Naive thymus-derived CD4-positive, alpha-beta T cell (primary cell): Measurements from ENCODE around the gene IPO9. TPM values are rescaled to one million over a fixed set of nuclear protein-coding genes. Genes with fewer than 3 reads are reported as not detected.
"Not testable (repeated sequence)": the region's sequence is repeated elsewhere in the genome, so short reads cannot be mapped to it uniquely, and the experiment has no call there.

ENCODE experiments used
- ATAC-seq: fragments of 150-1000 bp; cut with Tn5 transposase; 2 replicates; pipeline ENCODE4 v1.10.0; 2021; ENCODE audit warnings: mild to moderate bottlenecking, moderate library complexity
- CTCF ChIA-PET: fragments of 350-600 bp; sonication (Branson Sonifier 250); formaldehyde crosslinking; loops from one replicate; lab custom pipeline; 2021; ENCODE audit warnings: antibody characterized with exemption; lab: Charles Lee
- POLR2A ChIA-PET: fragments of 350-600 bp; sonication (Branson Sonifier 250); formaldehyde crosslinking; loops from one replicate; lab custom pipeline; 2021; ENCODE audit warnings: antibody characterized with exemption, inconsistent platforms; lab: Charles Lee
- DNase-seq, 9 donors: peaks; one replicate each; pipeline versions ENCODE4 v3.0.0 to v3.0.0-alpha.2; 2020 to 2022; ENCODE audit warnings: mixed read lengths in 1 of 9
- H3K27ac ChIP-seq: one replicate; pipeline ENCODE4 v1.7.0; 2013; ENCODE audit warnings: mild to moderate bottlenecking, low read depth, low read length, moderate library complexity
- H3K27me3 ChIP-seq, 2 donors: one replicate each; pipeline ENCODE4 v1.7.0; 2013; ENCODE audit warnings: low read length in 2 of 2, mild to moderate bottlenecking in 2 of 2, moderate library complexity in 2 of 2; ENCODE audit not compliant: control insufficient read depth in 2 of 2, insufficient read depth in 2 of 2
- H3K36me3 ChIP-seq, 3 experiments: 1 replicate in 2 of 3; 2 replicates in 1 of 3; pipeline ENCODE4 v1.7.0; 2013; ENCODE audit warnings: low read length in 3 of 3, mild to moderate bottlenecking in 3 of 3, moderate library complexity in 1 of 3; ENCODE audit not compliant: insufficient read depth in 3 of 3, control insufficient read depth in 2 of 3
- H3K4me1 ChIP-seq, 2 donors: one replicate each; pipeline ENCODE4 v1.7.0; 2013; ENCODE audit warnings: low read length in 2 of 2, mild to moderate bottlenecking in 2 of 2, moderate library complexity in 1 of 2; ENCODE audit not compliant: control insufficient read depth in 2 of 2, insufficient read depth in 2 of 2
- H3K4me3 ChIP-seq: 2 replicates; pipeline ENCODE4 v1.7.0; 2013; ENCODE audit warnings: mild to moderate bottlenecking, low read length
- H3K9me3 ChIP-seq, 3 experiments: 1 replicate in 2 of 3; 2 replicates in 1 of 3; pipeline ENCODE4 v1.7.0; 2013; ENCODE audit warnings: low read length in 3 of 3; ENCODE audit not compliant: control insufficient read depth in 2 of 3
- H3K27ac Mint-ChIP-seq, 9 donors: one replicate each; pipeline ENCODE4 v1.8.0; 2020 to 2022; ENCODE audit warnings: mixed read lengths in 9 of 9, mild to moderate bottlenecking in 8 of 9, moderate library complexity in 5 of 9, inconsistent platforms in 2 of 9
- H3K27me3 Mint-ChIP-seq, 5 donors: one replicate each; pipeline ENCODE4 v1.8.0; 2021 to 2022; ENCODE audit warnings: mixed read lengths in 5 of 5, mild to moderate bottlenecking in 1 of 5
- H3K36me3 Mint-ChIP-seq, 5 donors: one replicate each; pipeline ENCODE4 v1.8.0; 2020 to 2022; ENCODE audit warnings: mixed read lengths in 5 of 5, mild to moderate bottlenecking in 3 of 5, inconsistent platforms in 1 of 5
- H3K4me1 Mint-ChIP-seq, 7 donors: one replicate each; pipeline ENCODE4 v1.8.0; 2020 to 2022; ENCODE audit warnings: mixed read lengths in 7 of 7, mild to moderate bottlenecking in 3 of 7, inconsistent platforms in 1 of 7
- H3K4me3 Mint-ChIP-seq, 10 donors: one replicate each; pipeline ENCODE4 v1.8.0; 2020 to 2022; ENCODE audit warnings: mild to moderate bottlenecking in 10 of 10, mixed read lengths in 10 of 10, moderate library complexity in 6 of 10, inconsistent platforms in 2 of 10
- H3K9me3 Mint-ChIP-seq, 11 donors: one replicate each; pipeline ENCODE4 v1.8.0; 2020 to 2022; ENCODE audit warnings: mixed read lengths in 11 of 11, mild to moderate bottlenecking in 4 of 11, inconsistent platforms in 1 of 11, moderate library complexity in 1 of 11
- intact Hi-C, 2 donors: fragments of 100-400 bp; cut with micrococcal nuclease; formaldehyde crosslinking; loops; one replicate each; pipeline ENCODE4 v1.15.1; 2023
- polyA plus RNA-seq, 2 donors: library from polyadenylated mRNA; unstranded; fragments of 300-500 nt; fragmentation: Illumina TruSeq; gene quantifications; one replicate each; pipeline ENCODE4 v1.2.3, GENCODE V29; 2021
- total RNA-seq, 6 experiments: library from RNA in 5 of 6; stranded (reverse) in 5 of 6; gene quantifications; 1 replicate in 5 of 6; 2 replicates in 1 of 6; pipeline ENCODE4 v1.2.3 and lab custom pipeline; 2021 to 2026

IPO9 gene
- total and polyA plus RNA-seq, 7 experiments from 2014 or later, result 20.8 to 55.3 (median 29.8) TPM

GRCh38 chr1:201828217-201828819 lies 639 bp upstream of the IPO9 start:
- Histone ChIP-seq H3K9me3 (no peaks in the 10 kb centered on the region), H3K27ac (no peak overlapping the region), H3K4me1 (peaks cover 16 to 19% of the 10 kb centered on the region in 2 donors), H3K27me3 (no peaks in the 10 kb centered on the region), H3K4me3 (no peak overlapping the region), H3K36me3 (peaks cover 0 to 4% (median 0%) of the 10 kb centered on the region in 3 experiments)
- Mint-ChIP-seq H3K36me3 (peaks cover 0 to 1% (median 0%) of the 10 kb centered on the region in 5 donors), H3K4me3 (peak overlapping the region in 9 of 10 donors; percentile 54 to 100 (median 96)), H3K27me3 (no peaks in the 10 kb centered on the region), H3K4me1 (peaks cover 29 to 47% (median 40%) of the 10 kb centered on the region in 7 donors), H3K9me3 (no peaks in the 10 kb centered on the region), H3K27ac (peak overlapping the region in 5 of 9 donors; percentile 63 to 91 (median 89))
- no peak for DNase-seq
- ATAC-seq, result no peak
- ChIA-PET POLR2A (no interaction called here), CTCF (no interaction called here)
- intact Hi-C loops, result loop anchor here (2.0 to 10.0 kb wide), 5 partner anchors 154 to 674 kb away; partner anchors contain the start of genes ARL8A (in 1 of the 2), CSRP1 (in 1 of the 2), PPP1R12B (in 1 of the 2) and RNPEP (in 1 of the 2)

- no peaks in the 10 kb centered on the region for H3K9me3 Mint-ChIP-seq
- intact Hi-C loops, result no loop called here
- Histone ChIP-seq H3K9me3 (no peaks in the 10 kb centered on the region), H3K4me3 (no peak overlapping the region), H3K4me1 (peaks cover 16 to 19% of the 10 kb centered on the region in 2 donors), H3K27ac (no peak overlapping the region), H3K36me3 (peaks cover 0 to 11% (median under 1%) of the 10 kb centered on the region in 3 experiments), H3K27me3 (no peaks in the 10 kb centered on the region)
- H3K36me3 Mint-ChIP-seq, result peaks cover 3 to 11% (median 6%) of the 10 kb centered on the region in 5 donors
- ChIA-PET CTCF (interaction anchor here (0.7 to 1.0 kb wide), 2 partner anchors 9 to 355 kb away, joined by 3 read pairs; no protein-coding TSS in a partner anchor), POLR2A (interaction anchor here (0.6 kb wide), 1 partner anchor 1123 kb away, joined by 4 read pairs; no protein-coding TSS in a partner anchor)
- peak overlapping the region; percentile 90 to 100 (median 96) for H3K4me3 Mint-ChIP-seq
- H3K27ac Mint-ChIP-seq, result peak overlapping the region in 1 of 9 donors; percentile 59
- peaks cover 38 to 73% (median 57%) of the 10 kb centered on the region in 7 donors for H3K4me1 Mint-ChIP-seq
- ATAC-seq (no peak), DNase-seq (peak in 1 of 9 donors; percentile 2)
- no peaks in the 10 kb centered on the region for H3K27me3 Mint-ChIP-seq
Observed at GRCh38 chr1:201831371-201831770, 2.4 kb downstream of the IPO9 start.

GRCh38 chr1:201834621-201835020 lies 5.7 kb downstream of the IPO9 start:
- H3K27ac ChIP-seq, result no peak overlapping the region
- POLR2A ChIA-PET, result no interaction called here
- intact Hi-C loops, result no loop called here
- DNase-seq, result no peak
- Mint-ChIP-seq H3K36me3 (peaks cover 4 to 23% (median 9%) of the 10 kb centered on the region in 5 donors), H3K4me1 (peaks cover 42 to 82% (median 59%) of the 10 kb centered on the region in 7 donors), H3K27ac (no peak overlapping the region), H3K4me3 (no peak overlapping the region), H3K27me3 (no peaks in the 10 kb centered on the region), H3K9me3 (no peaks in the 10 kb centered on the region)
- CTCF ChIA-PET, result no interaction called here
- H3K36me3 ChIP-seq, result peaks cover 0 to 12% (median 6%) of the 10 kb centered on the region in 3 experiments
- ATAC-seq, result no peak
- H3K4me1 ChIP-seq, result peaks cover 14 to 15% of the 10 kb centered on the region in 2 donors
- no peaks in the 10 kb centered on the region for H3K9me3 ChIP-seq
- no peaks in the 10 kb centered on the region for H3K27me3 ChIP-seq
- no peak overlapping the region for H3K4me3 ChIP-seq

- H3K27ac Mint-ChIP-seq, result no peak overlapping the region
- H3K27me3 ChIP-seq, result no peaks in the 10 kb centered on the region
- H3K36me3 Mint-ChIP-seq, result peaks cover 4 to 31% (median 9%) of the 10 kb centered on the region in 5 donors
- H3K27me3 Mint-ChIP-seq, result no peaks in the 10 kb centered on the region
- no peak overlapping the region for H3K4me3 Mint-ChIP-seq
- POLR2A ChIA-PET, result interaction anchor here (0.6 to 0.7 kb wide), 3 partner anchors 19 to 57 kb away, joined by 3 to 10 read pairs (median 3); no protein-coding TSS in a partner anchor
- no peaks in the 10 kb centered on the region for H3K9me3 ChIP-seq
- DNase-seq (no peak), ATAC-seq (no peak)
- H3K4me1 ChIP-seq, result no peaks in the 10 kb centered on the region
- H3K27ac ChIP-seq, result no peak overlapping the region
- no peak overlapping the region for H3K4me3 ChIP-seq
- H3K4me1 Mint-ChIP-seq, result peaks cover 27 to 80% (median 58%) of the 10 kb centered on the region in 7 donors
- peaks cover 0 to 12% (median 6%) of the 10 kb centered on the region in 3 experiments for H3K36me3 ChIP-seq
- CTCF ChIA-PET, result no interaction called here
- intact Hi-C loops, result no loop called here
- no peaks in the 10 kb centered on the region for H3K9me3 Mint-ChIP-seq
Observed at GRCh38 chr1:201838381-201838780, 9.4 kb downstream of the IPO9 start.

- POLR2A ChIA-PET, result interaction anchor here (0.7 kb wide), 1 partner anchor 20 kb away, joined by 3 read pairs; no protein-coding TSS in a partner anchor
- H3K27ac Mint-ChIP-seq, CTCF ChIA-PET, H3K4me3 Mint-ChIP-seq, H3K27me3 ChIP-seq, H3K9me3 ChIP-seq, H3K27ac ChIP-seq, intact Hi-C loops, H3K27me3 Mint-ChIP-seq, H3K4me3 ChIP-seq, H3K4me1 ChIP-seq, H3K9me3 Mint-ChIP-seq, DNase-seq, ATAC-seq: not testable (repeated sequence)
- H3K36me3 ChIP-seq, result peaks cover 0 to 12% (median 6%) of the 10 kb centered on the region in 3 experiments
- Mint-ChIP-seq H3K4me1 (peaks cover 26 to 74% (median 60%) of the 10 kb centered on the region in 7 donors), H3K36me3 (peaks cover 4 to 31% (median 9%) of the 10 kb centered on the region in 5 donors)
Observed at GRCh38 chr1:201839089-201839488, 10.1 kb downstream of the IPO9 start.

DNA sequence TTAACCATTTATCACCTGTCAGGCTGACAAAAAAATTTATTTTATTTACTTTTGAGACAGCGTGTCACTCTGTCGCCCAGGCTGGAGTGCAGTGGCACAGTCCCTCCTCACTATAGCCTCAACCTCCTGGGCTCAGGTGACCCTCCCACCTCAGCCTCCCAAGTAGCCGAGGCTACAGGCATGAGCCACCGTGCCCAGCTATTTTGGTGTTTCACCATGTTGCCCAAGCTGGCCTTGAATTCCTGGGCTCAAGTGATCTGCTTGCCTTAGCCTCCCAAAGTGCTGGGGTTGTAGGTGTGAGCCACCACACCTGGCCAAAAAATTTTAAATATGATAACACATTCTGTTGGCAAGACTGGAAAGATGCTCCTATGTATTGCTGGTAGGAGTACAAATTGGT lies 11.1 kb downstream of the IPO9 start:
- POLR2A ChIA-PET, result no interaction called here
- Histone ChIP-seq H3K9me3 (no peaks in the 10 kb centered on the region), H3K27ac (no peak overlapping the region), H3K27me3 (no peaks in the 10 kb centered on the region), H3K4me1 (no peaks in the 10 kb centered on the region), H3K36me3 (peaks cover 0 to 8% (median 6%) of the 10 kb centered on the region in 3 experiments), H3K4me3 (no peak overlapping the region)
- no peaks in the 10 kb centered on the region for H3K9me3 Mint-ChIP-seq
- no peak overlapping the region for H3K27ac Mint-ChIP-seq
- ATAC-seq (no peak), DNase-seq (no peak)
- H3K27me3 Mint-ChIP-seq, result no peaks in the 10 kb centered on the region
- no peak overlapping the region for H3K4me3 Mint-ChIP-seq
- intact Hi-C loops, result no loop called here
- CTCF ChIA-PET, result interaction anchor here (0.7 to 1.0 kb wide), 2 partner anchors 9 to 221 kb away, joined by 3 read pairs; no protein-coding TSS in a partner anchor
- peaks cover 23 to 68% (median 55%) of the 10 kb centered on the region in 7 donors for H3K4me1 Mint-ChIP-seq
- H3K36me3 Mint-ChIP-seq, result peaks cover 3 to 27% (median 6%) of the 10 kb centered on the region in 5 donors
